Endometrium (tissue), 2 donors: ENCODE results near the gene STRBP.
"Not testable (repeated sequence)": the region's sequence is repeated elsewhere in the genome, so short reads cannot be mapped to it uniquely, and the experiment has no call there.

Experiments used
- FAIRE-seq: peaks from 2 replicates; lab custom pipeline; 2012; peaks lifted over from hg19 to GRCh38; lab: Jason Lieb, UNC
- donor health status: control.
- donor health status: control.

Gene STRBP

DNA sequence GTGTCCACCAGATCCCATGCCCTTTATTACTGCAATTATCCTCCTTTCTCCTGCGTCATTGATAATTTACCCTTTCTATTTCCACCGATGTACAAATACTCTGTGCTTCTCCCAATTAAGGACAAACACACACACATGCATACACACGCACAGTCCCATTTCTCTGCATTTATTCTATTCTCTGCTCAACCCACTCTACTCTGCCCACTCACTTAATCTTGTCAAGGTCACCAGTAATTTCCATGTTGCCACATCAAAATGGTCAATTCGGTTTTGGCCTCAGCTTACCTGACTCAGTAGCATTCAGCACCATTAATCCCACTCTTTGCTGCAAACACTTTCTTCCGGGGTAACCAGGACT lies 14.6 kb upstream of the STRBP start:
- FAIRE-seq: no peak

DNA sequence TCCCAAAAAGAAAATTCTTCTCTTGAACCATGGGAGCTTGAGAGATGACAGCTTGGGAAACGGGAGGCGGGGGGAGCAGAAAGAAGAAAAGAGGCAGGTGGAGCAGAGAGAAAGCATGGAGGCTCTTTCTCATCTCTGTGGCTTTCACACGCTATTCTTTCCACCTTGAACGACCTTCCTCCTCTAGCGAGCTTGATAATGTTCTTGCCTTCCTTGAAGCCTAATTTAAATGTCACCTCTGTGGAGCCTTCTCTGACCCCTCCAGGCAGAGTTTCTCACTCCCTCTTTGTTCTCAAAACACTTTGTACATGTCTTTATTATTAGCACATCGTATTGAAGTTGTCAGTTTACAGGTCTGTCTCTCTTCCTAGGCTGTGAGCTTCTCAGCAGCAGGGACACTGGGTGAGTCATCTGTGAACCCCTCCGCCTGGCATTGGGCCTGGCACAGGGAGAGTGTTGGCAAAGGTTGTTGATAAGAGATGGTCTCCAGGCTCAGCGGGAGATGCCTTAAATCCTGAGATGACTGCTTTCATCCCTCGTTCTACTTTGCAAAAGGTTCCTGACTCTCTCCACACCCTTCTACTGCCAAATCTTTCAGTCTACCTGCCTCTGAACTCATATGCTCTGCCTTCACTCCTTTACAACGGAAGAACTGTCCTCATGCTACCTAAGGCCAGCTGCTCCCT lies 14.1 kb upstream of the STRBP start:
- FAIRE-seq: no peak

DNA sequence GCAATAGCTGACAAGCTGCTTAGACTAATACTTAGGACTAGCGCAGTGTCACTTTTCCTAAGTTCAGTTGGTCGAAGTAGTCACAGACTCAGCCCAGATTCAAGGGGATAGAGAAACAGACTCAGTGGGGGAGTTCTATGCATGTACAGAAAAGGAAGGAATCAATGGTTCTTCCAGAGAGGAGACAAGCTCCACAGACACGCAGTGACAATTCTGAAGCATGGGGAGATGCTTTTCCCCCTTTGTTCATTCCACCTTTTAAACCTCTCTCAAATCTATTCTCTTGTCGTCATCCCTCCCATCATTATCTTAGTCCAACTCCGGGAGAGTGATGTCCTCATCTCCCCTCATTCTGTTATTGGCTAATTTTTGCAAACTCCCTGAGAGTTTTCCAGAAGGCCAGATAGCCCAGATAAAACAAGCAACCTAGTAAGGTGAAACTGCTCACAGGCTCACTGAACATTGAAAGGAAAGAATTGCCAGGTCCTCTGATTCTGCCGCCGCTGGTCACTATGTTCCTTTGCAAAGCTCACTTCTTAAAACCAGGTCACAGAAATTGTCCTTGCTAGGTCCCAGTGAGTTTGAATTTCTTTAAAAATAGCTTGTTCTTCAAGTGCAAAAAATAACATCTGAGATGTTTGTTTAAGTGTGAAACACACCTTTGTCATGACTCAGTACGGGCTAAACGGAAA lies 13.4 kb upstream of the STRBP start:
- FAIRE-seq: no peak

DNA sequence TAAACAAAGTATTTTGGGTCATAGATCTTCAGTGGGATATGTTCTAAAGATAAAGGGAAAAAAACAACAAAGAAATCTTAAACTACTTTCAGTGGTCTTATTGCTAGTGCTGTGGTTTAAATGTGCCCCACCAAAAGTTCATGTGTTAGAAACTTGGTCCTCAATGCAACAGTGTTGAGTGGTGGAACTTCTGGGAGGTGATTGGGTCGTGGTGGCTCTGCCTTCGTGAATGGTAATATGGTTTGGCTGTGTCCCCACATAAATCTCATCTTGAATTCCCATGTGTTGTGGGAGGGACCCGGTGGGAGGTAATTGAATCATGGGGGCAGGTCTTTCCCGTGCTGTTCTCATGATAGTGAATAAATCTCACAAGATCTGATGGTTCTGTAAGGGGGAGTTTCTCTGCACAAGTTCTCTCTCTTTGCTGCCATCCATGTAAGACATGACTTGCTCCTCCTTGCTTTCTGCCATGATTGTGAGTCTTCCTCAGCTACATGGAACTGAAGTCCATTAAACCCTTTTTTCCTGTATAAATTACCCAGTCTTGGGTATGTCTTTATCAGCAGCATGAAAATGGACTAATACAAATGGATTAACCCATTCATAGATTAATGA lies 10.6 kb upstream of the STRBP start:
- FAIRE-seq: not testable (repeated sequence)

DNA sequence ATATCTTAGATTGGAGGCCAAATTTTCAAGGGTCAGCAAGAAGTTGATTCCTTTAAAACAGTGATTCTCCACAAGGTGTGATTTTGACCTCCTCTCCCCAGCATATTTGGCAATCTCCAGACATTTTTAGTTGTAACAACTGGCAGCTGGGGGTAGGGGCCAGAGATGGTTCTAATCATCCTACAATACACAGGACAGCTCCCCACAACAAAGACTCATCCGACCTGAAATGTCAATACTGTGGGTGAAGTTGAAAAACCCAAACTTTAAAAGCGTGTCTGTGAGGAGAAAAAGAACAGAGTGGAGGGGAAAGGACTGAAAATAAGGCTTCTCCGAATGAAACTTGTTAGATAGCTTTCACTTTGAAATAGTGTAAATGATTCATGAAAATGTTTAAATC lies 10.0 kb upstream of the STRBP start:
- no peak for FAIRE-seq

DNA sequence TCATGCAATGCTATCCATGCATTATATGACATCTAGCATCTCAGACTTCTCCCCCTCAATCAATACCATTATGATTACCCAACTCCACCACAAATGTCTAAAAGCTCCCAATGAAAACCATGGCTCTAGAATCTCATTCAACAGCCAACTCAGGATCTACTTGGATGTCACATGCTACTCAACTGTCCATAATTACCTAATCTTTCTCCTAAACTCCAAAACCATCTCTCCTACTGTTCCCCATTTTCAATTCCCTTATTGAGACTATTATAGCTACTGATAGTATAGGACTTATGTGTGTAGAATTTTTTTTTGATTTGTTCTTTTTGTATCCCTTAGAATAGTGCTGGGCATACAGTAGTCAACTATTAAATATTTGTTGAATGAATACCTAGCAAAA lies 8.2 kb upstream of the STRBP start:
- FAIRE-seq: no peak

DNA sequence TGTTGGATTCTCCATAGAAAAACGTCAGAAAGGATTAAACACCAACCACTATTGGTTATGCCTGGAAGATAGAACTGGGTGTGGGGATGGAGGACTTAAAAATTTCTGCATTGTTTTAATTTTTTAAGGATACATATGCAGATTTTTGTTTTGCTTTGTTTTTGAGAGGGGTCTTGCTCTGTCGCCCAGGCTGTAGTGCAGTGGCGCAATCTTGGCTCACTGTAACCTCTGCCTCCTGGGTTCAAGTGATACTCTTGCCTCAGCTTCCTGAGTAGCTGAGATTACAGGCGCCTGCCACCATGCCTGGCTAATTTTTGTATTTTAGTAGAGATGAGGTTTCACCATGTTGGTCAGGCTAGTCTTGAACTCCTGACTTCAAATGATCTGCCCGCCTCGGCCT lies 2.7 kb upstream of the STRBP start:
- FAIRE-seq: not testable (repeated sequence)

DNA sequence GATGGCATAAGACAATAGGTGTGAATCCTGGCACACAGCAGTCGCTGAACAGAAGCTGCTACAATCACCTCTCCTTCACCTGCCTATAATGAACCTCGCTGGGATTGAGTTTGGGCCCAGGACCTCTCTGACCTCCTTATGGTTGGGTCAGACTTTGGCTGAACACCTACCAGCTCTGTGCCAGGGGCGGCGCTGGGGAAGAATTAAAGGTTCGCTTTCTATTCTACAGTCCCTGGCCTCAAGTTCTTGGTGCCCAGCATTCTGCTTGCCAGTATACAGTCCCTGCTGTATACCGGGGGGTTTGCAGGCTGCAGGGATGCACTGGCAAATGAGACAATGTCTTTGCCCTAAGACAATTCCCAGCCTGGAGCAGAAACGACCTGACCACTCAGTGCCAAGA lies 895 bp upstream of the STRBP start:
- no peak for FAIRE-seq

DNA sequence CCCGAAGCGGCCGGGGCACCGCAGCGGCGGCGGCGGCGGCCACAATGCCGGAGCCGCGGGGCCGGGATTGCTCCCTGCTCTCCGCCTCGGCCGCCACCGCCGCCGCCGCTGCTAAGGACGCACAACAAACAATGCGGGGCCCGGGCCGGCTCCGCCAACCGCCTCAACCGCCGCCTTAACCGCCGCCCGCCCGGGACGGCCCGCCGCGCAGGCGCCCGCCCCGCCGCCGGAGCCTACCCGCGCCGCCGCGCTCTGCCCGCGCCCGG lies 254 bp downstream of the STRBP start:
- no peak for FAIRE-seq

DNA sequence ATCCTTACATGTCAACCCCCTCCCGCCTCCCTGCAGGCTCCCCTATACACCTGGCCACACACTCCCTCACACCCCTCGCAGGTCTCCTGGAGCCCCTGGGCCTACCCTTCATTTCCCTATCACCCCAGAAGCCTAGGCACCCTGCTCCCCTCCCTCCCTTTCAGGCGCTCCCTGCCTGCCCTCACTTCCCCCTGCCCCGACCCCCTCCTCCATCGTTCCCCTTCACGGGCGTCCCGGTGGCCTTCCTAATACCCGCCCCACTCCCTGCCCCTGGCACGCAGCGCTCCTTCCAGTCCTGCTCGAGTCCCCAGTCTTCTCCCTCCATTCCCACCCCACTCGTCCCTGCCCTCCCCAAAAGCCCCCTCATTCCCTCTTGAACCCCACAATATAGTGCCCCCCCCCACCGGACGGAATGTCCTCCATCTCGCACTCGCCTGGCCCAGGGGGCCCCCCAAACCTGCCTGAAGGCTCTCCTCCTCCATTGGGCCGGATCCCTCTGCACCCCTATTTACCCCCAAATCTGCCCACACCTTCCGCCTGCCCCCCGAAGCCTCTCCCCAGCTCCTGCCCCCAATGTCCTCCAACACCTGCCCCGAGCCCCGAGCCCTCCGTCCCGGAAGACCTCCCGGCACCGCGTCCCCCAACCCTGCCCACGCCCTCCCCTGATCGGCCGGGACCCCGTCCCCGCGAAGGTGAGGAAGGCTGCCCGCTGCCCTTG lies 746 bp downstream of the STRBP start:
- FAIRE-seq: no peak

DNA sequence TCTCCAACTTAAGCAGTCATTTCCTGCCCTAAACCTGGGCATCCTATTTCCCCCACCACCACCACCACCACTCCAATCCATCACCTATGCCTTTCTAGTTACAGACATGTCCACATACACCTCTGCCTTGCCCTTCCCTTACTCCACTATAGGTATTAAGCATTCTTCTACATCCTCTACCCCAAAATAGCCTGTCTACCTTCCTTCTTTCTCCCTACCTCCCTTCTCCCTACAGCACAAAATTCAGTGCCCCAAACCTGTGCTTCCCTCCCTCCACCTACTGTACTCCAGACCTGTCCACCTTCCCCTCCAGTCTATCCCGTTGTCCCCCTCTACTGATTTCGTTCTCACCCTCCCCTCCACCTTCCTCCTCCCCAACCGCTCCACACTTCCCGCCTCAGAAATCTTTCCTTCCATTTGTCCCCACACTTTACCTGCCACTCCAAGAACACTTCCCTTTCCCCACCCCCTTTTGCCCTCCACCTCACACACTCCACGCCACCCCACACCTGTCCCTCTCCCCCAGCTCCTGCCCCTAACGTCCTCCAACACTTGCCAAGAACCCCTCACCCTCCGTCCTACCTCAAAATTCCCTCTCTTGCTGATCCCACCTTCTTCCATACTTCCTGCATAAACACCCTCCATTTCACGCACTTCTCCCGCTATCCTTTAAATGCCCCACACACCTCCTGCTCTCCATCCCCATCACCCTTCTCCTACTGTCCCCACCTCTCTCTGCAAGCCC lies 1.6 kb downstream of the STRBP start:
- no peak for FAIRE-seq

DNA sequence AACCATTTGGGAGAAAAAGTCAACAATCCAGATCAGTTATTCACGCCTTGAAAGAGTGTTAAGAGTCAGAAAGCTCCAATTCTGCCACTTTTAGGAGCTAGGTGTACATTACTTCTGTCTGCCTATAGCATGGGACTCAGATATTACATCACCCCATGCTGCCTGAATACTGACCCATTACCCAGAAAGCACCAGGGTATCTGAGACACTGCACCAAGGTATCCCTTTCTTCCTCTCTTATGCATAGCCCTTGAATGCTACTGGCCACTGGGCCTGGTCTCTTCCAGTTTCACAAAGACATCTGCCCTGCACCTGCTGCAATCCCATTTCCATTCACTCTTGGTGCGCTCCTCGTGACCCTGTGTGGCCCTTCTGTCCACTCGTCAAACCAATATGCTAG lies 2.6 kb downstream of the STRBP start:
- no peak for FAIRE-seq

DNA sequence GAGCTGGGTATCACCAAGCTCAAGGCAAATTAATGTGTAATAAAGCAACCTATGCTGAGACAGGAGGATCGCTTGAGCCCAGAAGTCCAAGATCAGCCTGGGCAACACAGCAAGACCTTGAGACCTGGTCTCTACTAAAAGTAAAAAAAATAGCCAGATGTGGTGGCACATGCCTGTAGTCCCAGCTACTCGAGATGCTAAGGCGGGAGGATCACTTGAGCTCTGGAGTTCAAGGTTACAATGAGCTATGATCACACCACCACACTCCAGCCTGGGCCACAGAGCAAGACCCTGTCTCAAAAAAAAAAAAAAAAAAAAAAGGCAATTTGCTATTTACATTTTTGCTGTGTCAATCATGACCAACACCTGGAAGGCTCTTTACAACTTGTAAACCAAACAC lies 5.2 kb downstream of the STRBP start:
- no peak for FAIRE-seq

DNA sequence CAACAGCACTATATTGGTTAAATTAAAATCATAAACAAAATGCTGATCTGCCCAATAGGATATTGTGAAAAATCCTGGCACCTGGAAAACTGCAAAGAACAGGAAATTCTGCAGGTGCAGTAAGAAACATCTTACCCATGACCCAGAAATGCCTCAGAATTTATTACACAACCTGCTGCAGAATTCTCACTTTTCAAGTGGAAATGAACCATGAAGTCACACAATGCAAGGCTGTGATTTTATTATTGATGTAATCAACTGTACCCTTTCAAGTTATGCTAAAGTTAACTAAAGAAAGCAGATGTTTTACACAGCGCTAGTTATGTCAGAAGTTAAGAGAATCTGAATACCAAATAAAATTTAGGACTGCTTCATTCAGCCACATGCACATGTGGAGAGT lies 6.0 kb downstream of the STRBP start:
- no peak for FAIRE-seq

DNA sequence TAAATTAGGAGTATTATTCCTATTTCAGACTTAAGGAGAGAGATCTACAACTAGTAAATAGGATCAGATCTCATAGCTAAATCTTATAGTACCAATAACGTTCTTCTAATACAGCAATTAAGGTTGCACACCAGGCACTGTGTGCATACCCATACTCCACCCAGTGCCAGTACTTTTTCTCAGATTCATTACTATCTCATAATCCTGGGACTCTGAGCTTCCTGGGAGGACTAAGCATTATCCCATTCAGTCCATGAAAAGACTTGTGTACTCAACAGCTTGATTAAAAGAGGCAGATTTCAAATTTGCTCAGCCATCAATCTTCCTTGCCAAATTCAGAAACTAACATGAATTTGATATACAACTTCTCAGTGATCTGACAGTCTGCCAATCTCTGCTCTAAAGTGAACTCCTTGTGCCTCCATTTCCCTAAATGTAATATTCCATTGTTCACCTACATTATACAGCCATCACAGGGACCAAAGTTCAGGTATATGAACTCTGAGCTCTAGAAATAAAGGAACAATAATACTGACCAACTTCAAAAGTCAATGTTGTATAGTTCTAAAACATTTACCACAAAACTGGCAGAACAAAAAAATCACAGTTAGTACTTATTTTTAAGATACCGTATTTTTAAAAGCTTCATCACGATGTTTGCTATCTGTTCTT lies 7.2 kb downstream of the STRBP start:
- FAIRE-seq: no peak

DNA sequence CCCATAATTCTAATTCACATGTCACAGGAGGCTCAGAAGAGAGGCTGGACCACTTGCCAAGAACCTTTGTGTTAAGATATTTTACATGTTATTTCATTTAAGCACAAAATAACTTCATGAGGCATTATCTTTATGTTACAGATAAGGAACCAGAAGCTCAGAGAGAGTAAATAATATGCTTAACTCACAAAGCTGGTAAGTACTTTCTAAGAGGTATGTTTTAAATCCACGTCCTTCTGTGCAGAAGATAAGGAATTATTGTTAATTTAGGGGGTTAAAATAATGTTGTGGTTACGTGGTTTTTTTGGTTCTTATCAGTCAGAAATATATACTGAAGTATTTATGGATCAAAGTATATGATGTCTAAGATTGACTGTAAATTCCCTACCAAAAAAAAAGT lies 8.0 kb downstream of the STRBP start:
- FAIRE-seq: no peak

DNA sequence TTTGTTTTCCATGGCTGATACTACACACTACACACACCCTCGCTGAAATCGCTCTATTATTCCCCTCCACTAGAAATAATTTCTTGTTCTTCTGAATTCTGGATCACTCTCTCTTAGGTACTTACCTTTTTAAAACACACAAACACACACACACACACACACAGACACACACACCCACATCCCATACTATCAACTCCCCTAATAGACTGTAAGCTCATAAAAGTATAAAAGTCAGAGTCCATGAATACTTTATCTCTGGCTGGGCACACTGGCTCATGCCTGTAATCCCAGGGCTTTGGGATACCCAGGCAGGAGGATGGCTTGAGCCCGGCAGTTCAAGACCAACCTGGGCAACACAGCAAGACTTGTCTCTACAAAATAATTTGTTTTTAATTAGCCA lies 11.1 kb downstream of the STRBP start:
- FAIRE-seq: no peak

DNA sequence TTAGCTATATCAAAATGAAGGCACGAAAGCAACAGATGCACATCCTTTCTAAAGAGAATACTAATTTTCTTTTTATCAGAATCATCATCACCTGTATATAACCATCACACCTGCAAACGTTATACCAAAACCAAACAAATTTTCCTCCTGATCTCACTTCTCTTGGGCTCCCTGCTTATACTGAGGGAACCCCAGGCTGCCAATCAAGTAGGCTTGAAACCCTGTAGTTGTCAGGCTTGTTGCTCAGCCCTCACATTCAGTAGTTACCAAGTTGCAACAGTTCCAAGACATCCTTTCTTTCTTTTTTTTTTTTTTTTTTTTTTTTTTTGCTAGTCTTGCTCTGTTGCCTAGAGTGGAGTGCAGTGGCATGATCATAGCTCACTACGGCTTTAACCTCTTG lies 12.7 kb downstream of the STRBP start:
- no peak for FAIRE-seq

DNA sequence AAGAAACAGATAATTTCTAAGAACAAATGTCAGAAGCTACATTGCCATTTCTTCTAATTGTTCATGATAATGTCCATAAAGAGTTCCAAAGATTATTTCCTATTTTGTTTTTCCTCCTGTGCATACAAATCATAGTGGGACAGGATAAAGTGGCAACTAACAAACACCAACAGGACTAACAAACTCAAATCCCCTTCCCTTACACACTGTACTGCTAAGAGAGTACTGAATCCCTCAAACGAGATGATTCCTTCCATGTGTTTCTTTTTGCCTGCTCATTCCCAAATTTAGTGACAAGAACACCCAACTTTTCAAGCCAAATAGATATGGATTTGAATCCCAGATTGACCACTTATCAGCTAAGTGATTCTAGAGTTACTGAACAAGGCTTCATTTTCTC lies 15.2 kb downstream of the STRBP start:
- no peak for FAIRE-seq

DNA sequence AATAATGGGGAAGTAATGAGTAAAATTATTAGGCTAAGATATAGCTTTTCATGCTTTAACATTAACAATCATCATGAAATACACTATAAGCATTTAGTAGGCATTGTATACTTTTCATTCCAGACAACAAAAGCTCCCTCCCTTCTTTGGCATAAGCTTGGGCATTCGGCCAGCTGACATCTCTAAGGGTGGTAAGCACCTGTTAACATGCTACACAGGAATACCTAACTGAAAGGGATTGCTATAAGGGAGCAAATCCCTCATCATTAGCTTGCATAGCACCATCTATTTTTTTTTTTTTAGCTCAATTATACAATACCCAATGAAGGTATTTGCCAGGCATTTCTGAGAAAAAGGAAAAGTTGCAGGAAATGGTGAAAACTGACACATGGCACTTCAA lies 16.6 kb downstream of the STRBP start:
- FAIRE-seq: no peak

DNA sequence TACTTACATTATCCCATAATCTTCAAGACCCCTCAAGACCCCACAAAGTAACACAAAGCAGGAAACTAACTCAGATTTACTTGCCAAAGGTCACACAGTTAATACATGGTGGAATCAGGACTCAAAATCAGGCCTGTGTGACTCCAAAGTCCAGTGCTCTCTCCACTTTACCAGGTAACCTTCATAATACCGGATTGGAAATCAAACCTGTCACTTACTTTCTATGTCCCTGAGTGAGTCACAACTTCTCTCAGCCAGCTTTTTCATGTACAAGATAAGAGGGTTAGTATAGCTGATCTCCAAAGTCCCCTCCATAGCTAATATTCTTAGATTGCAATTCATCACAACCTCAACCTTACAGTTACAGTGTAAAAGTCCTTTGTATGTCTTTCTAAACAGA lies 17.1 kb downstream of the STRBP start:
- FAIRE-seq: no peak

DNA sequence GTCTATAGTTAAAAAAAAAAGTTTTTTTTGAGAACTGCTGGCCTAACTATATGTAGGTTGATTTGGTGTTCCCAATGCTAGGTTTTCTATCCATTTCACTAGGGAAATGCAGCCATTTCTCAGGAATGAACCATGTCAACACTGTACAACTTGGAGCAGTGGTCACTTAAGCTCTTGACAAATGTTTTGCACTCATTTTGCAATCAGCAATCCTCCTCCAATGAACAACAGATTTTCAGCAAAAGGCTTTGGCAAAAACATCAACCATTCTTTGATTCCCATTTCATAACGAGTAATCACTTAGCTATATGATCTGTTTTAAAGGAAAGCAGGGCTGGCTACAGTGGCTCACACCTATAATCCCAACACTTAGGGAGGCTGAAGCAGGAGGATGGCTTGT lies 17.9 kb downstream of the STRBP start:
- no peak for FAIRE-seq
